Inflammatory macrophage (primary cell): ENCODE data around the gene ATAD5.
"Not testable (repeated sequence)": the region's sequence is repeated elsewhere in the genome, so short reads cannot be mapped to it uniquely, and the experiment has no call there.

Source experiments
- DNase-seq, 2 donors: peaks; one replicate each; pipeline ENCODE4 v3.0.0-alpha.2; 2020 to 2022

The ATAD5 gene

DNA sequence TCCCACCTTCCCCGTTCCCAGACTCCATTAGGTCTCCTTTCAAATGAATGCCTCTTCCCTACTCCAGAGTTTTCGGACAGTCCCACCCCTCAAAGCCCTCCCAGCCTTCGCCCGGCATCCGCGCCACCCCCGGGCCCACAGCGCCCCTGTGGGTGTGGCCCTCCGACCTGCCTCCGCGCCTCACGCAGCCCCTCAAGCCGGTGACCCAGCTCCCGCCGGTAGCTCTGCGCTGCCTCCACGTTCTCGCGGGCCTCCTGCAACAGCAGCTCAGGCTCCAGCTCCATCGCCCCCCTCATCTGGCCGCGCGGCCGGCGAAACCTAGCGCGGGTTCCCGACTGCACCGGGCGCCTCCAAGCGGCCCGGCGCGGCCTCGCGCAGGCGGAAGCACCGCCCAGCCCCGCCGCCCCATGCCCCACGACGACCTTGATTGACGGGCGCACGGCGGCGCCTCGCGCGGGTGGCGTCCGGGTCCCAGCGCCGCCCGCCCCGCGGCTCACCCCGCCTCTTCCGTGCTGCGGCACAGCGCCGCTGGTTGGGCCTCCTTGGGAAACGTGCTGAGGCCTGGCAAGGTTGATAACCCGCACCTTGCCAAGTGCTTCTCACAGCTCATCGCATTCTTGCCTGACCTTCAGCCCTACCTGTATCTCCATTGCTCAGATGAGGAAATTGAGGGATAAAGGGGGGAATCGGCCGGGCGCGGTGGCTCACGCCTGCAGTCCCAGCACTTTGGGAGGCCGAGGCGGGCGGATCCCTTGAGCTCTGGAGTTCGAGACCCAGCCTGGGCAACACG, 7.2 kb upstream of the ATAD5 start, which contains the start of gene CRLF3:
TSS of gene CRLF3 (minus strand) at position 337 of the 790 bp plus-strand sequence. CDS start at position 296, 41 bp downstream.
- DNase-seq = peak; percentile 89 to 94

DNA sequence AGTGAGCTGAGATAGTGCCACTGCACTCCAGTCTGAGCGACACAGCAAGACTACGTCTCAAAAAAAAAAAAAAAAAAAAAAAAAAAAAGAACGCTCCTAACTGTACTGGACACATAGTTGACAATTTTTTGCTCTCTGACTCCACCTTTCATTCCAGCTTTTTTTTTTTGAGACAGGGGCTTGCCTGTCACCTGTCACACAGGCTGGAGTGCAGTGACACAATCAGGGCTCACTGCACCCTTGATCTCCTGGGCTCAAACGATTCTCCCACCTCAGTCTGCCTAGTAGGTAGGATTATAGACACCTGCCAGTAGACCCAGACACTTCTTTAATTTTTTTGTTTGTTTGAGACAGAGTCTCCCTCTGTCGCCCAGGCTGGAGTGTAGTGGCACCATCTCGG, 4.7 kb upstream of the ATAD5 start:
- no peak for DNase-seq

DNA sequence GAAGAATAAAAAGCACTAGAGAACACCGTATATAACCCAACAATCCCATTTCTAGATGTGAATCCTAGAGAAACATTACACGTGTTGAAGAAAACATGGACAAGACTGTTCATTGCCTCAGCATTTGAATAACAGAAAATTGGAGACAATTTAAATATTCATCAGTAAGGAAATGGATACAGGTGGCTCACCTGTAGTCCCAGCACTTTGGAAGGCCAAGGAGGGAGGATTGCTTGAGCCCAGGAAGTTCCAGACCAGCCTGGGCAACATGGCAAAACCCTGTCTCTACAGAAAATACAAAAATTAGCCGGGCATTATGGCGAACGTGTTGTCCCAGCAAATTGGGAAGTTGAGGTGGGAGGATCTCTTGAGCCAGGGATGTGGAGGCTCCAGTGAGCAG, 2.7 kb upstream of the ATAD5 start:
- no peak for DNase-seq

DNA sequence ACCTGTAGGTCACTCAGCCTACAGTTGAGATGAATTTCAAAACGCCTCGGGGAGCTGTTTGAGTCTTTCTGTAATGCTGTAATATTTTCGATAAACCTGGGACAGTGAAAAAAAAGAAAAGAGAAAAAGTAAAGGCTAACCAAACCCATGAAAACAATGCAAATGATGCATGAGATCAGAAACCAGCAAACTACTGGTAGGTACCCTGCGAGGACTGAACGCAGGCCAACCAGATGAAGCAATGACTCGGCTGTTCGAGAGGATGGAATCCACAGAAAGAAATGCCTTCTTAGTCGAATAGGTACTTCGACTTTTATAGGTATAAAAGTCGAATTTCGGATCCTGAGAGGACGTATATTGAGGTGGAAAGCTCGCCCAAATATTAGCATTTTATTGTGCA, 509 bp upstream of the ATAD5 start:
- DNase-seq = no peak

DNA sequence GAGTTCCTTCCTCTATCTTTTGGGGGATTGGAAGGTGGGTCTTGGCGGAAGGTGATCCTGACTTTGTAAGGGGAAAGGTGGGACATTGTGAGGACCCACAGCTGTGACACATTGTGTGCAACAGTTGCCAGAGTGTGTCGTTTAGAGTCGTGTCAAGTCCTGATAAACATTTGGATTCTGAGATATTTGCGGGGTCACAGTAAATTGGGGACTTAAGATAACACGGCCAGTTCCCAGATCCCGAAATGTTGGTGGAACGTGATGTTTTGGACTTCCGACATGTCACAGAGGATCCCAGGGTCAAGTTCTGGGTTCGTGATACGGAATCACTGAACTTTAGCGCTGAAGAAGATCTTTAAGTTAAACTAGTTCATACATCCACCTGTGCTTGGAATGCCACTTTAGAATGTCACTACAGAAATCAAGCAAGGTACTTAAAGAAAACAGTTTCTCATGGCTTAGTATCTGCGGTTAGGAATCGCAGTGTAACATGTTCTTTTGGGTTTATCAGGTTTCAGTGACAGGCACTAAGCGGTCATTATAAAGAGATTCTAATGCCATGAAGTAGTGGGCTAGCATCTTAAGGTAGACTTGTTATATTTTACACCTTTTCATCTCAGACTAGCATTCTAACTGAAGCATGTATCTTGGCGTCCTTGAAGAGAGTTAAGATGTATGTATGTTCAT, 815 bp downstream of the ATAD5 start:
- no peak for DNase-seq

DNA sequence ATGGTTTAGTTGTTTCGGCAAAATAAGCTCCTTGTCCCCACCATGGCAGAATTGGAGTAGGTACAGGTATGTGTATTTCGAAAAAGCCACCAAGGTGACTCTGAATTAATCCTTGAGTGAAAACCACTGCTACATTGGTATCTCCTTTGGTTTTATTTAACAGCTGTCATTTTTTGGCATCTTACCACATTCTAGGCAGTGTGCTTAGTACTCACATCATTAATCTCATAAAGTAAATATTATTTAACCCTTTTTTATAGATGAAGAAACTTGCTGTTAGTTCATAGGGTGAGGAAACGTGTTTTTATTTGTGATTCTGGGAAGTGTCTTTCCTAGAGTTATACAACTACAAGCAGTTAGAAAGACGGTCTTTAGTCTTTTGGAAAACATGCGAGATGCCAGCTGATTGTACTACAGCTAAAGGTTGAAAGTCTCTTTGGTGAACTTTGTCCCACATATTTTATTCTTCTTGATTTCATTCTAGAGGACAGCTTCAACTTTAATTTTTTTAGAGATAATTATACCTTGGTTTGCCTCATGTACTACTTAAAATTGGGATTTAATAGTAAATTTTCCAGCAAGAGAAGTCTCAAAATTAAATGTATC, 6.5 kb downstream of the ATAD5 start:
- no peak for DNase-seq

GRCh38 chr17:30840771-30841170, 9.0 kb downstream of the ATAD5 start:
- peak; percentile 60 to 81 for DNase-seq

GRCh38 chr17:30848021-30848420, 16.3 kb downstream of the ATAD5 start:
- DNase-seq = no peak

DNA sequence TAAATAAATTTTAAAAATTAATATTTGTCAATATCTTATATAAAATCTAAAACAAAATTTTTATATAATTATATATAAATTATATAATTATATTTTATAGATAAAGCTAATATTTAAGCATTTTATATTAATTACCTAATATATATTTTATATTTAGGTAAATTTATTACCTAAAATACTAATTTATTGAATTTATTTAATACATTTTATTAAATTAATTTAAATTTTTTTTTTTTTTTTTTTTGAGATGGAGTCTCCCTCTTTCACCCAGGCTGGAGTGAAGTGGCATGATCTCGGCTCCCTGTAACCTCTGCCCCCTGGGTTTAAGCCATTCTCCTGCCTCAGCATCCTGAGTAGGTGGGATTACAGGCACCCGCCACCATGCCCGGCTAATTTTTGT, 22.4 kb downstream of the ATAD5 start:
- DNase-seq = no peak

DNA sequence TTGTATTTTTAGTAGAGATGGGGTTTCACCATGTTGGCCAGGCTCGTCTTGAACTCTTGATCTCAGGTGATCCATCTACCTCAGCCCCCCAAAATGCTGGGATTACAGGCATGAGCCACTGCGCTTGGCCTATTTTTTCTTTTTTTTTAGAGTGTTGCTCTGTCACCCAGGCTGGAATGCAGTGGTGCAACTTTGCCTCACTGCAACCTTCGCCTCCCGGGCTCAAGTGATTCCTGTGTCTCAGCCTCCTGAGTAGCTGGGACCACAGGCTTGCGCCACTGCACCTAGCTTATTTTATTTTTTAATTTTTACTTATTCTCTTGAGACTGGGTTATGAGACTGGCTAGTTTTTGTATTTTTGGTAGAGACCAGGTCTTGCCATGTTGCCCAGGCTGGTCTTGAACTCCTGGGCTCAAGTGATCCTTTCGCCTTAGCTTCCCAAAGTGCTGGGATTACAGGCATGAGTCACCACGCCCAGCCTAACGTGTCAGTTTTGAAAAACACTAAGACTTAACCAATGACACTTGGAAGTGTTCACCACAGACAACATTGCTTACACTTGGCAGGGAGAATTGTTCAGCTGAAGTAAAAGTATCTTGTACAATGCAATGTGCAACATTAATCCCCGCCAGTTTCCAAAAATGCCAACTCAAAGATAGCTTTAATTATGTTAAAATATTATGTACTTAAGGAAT, 26.9 kb downstream of the ATAD5 start:
- no peak for DNase-seq

- no peak for DNase-seq
Observed at GRCh38 chr17:30864636-30865035, 32.9 kb downstream of the ATAD5 start.

DNA sequence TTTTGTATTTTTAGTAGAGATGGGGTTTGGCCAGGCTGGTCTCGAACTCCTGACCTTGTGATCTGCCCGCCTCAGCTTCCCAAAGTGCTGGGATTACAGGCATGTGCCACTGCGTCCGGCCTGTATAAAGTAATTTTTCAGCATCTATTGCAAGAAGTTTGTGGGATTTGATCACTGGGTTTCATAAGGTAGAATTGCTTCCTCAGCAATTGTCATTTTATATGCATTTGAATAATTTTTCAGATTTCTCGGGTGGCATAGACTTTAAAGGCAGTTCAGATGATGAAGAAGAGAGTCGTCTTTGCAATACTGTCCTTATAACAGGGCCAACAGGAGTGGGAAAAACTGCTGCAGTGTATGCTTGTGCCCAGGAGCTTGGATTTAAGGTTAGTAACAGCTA, 37.2 kb downstream of the ATAD5 start:
- no peak for DNase-seq

GRCh38 chr17:30886187-30886586, 54.4 kb downstream of the ATAD5 start:
- no peak for DNase-seq

DNA sequence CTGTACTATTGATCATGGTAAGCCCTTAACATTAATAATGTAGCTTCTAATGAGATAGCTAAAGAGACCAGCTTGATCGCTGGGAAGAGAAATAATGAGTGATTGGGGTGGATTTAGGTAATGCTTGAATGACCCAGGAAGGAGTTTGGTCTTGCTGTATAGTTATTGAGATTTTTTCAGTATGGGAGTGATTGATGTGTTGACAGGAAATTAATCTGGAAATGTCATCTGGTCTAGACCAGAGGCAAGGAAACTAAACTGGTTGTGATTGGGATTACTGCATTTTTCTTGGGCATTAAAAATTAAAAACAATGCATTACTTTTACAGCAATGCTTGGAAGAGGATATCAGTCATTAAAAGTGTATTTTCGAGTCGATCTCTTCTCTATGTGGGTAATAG, 62.5 kb downstream of the ATAD5 start:
- DNase-seq = no peak

- no peak for DNase-seq
Observed at GRCh38 chr17:30897311-30897710, 65.5 kb downstream of the ATAD5 start.

DNA sequence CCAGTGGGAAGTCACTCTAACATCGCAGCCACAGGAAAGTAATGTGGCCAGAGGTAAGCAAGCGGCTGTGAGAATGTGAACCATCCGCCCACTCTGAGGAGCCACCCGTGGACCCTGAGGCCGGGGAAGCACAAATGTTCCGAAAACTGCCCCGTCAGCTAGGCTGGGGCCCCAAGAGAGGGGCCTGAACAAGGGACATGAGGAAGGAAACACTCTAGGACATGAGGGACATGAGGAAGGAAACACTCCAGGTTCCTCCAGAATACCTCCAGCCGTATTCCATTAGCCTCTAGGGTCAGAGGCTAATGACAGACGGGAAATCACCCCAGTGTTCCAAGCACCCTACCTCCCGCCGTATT, 74.0 kb downstream of the ATAD5 start:
- peak; percentile 32 to 36 for DNase-seq

DNA sequence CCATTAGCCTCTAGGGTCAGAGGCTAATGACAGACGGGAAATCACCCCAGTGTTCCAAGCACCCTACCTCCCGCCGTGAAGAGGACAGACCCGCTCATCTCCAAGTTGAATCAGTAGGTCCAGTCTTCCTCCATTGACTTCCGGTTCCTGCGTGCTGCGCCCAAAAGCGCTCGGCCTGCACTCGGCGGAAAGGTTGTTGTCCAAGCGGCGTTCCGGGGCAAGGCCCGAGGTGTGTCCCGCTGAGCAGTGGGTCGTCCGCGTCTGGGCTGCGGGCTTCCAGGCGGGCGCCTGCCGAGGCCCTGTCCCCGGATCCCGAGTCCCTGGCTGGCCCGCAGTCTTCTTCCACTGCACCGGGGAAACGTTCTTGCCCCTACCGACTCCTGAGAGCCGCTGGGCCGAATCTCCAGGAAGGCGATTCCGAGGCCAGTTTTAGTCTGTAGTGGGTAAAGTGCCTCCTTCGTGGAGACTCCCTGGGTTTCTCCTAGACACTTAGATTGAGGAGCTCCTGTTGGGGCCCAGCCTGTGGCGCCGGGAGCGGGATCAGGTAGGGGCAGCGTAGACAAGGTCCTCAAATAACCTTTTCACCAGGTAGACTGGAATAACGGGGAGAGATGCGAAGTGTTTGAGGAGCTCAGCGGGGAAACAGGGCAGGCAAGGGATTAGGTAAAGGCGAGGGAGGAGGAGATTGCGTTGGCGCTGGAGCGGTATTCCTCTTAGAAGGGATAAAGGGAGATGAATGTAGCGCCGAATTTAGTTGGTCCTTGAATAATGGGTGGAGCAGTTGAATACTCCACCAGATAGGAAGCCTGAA, 74.5 kb downstream of the ATAD5 start, which contains the start of gene TEFM:
TSS of gene TEFM (minus strand) at position 138 of the 811 bp plus-strand sequence. CDS start at position 98, 40 bp downstream.
- DNase-seq = peak; percentile 92 to 94

- no peak for DNase-seq
Observed at GRCh38 chr17:30908717-30909420, 77.1 kb downstream of the ATAD5 start.

DNA sequence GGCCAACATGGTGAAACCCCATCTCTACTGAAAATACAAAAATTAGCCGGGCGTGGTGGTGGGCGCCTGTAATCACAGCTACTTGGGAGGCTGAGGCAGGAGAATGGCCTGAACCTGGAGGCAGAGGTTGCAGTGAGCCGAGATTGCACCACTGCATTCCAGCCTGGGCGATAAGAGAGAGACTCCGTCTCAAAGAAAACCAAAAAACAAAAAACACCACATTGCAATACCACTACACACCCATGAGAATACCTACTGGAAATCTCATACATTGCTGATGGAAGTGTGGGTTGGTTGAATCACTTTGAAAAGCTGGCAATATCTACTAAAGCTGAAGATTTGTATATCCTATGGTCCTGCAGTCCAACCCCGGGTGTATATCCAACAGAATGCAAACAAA, 78.4 kb downstream of the ATAD5 start:
- DNase-seq = not testable (repeated sequence)

DNA sequence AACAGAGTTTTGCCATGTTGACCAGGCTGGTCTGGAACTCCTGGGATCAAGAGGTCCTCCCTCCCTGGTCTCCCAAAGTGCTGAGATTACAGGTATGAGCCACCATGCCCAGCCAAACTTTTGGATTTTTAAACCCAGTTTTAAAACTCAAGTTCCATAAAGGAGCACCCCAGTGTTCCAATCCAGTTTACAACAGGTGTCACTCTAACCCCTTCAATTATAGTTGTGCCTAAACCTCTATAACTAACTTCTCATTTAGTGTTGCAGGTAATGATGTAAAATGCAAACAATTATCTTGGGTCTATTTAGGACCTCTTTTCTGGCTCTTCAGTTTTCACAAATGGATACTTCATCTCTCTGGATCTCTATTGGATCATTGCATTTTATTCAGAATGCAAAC, 82.2 kb downstream of the ATAD5 start:
- no peak for DNase-seq

DNA sequence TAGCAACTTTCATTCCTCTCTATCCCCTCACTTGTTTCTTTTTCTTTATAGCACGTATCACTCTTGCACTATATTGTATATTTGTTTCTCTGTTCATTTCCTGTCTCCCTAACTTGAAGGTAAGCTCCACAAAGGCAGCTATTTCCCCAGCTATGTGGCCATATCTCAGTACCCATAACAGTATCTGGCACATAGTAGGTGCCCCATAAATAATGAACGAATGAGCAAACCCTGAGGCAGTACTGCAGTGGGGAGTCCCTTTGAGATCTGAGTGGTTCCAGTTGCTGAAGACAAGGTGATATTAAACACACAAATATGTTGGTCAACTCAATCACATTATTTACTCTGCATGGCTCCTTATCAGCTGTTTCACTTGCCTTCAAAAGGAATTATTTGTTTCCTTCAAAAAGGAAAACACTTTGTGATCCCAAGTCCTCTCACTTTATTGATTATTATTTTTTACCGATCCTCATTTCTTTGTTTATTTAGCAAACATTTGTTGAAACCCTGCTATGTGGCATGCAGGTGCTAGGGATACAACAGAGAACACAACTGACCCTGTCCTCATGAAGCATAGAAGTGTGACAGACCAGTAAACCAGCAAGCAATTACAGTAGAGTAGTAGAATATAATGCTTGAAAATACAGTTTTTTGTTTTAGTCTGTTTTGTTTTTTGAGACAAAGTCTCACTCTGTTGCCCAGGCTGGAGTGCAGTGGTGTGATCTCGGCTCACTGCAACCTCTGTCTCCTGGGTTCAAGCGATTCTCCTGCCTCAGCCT, 84.3 kb downstream of the ATAD5 start:
- no peak for DNase-seq
